ENCODE measurements around the gene EEF1A2. TPM values are rescaled to one million over a fixed set of nuclear protein-coding genes. Genes with fewer than 3 reads are reported as not detected.

The EEF1A2 gene
- polyA plus RNA-seq, 2 of the 4 experiments (the other 2 are of a cell fraction) = 16.3 to 129 TPM

DNA sequence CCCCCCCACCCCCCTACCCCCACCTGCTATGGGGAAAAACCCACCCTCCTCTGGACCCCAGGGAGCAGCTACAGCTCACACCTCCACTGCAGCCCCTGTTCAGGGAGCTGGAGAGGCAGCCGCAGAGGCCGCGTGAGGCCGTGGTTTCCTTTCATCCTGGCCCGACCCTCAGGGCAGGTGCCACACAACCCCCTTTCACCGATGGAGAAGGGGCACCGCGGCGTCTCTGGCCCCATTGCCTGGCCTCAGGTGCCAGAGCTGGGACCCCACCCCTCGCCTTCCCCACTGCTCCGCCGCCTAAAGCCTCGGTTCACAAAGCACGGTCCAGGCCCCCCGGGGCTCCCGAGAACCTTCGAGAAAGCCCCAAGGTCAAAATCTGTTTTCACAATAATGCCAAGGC is 14.6 kb downstream of the EEF1A2 start:
- 91% methylated on average over 15 of the region's 17 CpGs for WGBS (ENCODE audit: missing lambda C conversion rate)
- POLR2A ChIA-PET = interaction anchor here (1.1 kb wide), 1 partner anchor 37 kb away, joined by 4 read pairs; the partner anchor contains the start of gene PPDPF
- CTCF ChIA-PET = interaction anchor here (0.6 to 5.6 kb wide), 7 partner anchors 12 to 515 kb away, joined by 3 to 40 read pairs (median 4); no protein-coding TSS in a partner anchor

DNA sequence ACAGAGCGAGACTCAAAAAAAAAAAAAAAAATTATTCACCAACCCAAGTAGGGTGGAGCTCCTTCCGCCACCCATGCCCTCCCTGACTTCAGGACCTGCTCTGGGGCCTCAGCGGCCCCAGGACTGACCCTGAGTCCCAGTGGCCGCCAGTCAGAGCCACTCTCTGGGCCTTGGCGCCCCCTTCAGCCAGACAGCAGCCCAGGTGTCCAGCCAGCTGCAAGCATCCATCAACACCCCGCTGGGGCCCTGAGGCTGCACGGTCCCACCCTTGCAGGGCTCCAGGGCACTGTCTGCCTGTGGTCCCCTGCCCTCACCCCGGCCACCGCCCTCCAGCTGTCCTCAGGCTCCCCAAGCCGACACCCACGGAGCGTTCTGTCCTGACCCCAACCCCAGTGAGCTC is 15.0 kb downstream of the EEF1A2 start:
- Histone ChIP-seq H3K4me3 (no peak overlapping the region), H3K4me2 (peak overlapping the region; percentile 48), H3K9me3 (no peaks in the 10 kb centered on the region), H3K27ac (no peak overlapping the region), H3K4me1 (peaks cover 16% of the 10 kb centered on the region; the same call in 2 of the 3 replicates)
- FAIRE-seq (no peak), ATAC-seq (peak; percentile 11 to 46; a peak in 4 of 6 replicates), DNase-seq (ENCODE audit: low read depth in 1 of 2, low spot score in 1 of 2) (no peak)
- WGBS (ENCODE audit: missing lambda C conversion rate) = 71% methylated on average over 9 of the region's 12 CpGs
- no peak for TF ChIP-seq SREBF2 (IDR thresholded peaks at IDR 0.05)
- no peak for TF ChIP-seq JUN (IDR thresholded peaks at IDR 0.05)
- no peak for TF ChIP-seq EHMT2 (IDR thresholded peaks at IDR 0.05; ENCODE audit: low read depth)
- TF ChIP-seq POLR2AphosphoS2 (conservative IDR thresholded peaks at IDR 0.05; ENCODE audit: low read length) = no peak
- TF ChIP-seq POLR2A (IDR thresholded peaks at IDR 0.05; ENCODE audit: low read length) = no peak
- TF ChIP-seq, protein P1, sequence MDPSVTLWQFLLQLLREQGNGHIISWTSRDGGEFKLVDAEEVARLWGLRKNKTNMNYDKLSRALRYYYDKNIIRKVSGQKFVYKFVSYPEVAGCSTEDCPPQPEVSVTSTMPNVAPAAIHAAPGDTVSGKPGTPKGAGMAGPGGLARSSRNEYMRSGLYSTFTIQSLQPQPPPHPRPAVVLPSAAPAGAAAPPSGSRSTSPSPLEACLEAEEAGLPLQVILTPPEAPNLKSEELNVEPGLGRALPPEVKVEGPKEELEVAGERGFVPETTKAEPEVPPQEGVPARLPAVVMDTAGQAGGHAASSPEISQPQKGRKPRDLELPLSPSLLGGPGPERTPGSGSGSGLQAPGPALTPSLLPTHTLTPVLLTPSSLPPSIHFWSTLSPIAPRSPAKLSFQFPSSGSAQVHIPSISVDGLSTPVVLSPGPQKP (IDR thresholded peaks at IDR 0.05; ENCODE audit: low read depth, low read length) = no peak
- TF ChIP-seq KDM1A (IDR thresholded peaks at IDR 0.05; ENCODE audit: low read depth) = no peak
- TF ChIP-seq FOSB (CRISPR knock-in tag; IDR thresholded peaks at IDR 0.05) = no peak
- TF ChIP-seq RCOR1 (IDR thresholded peaks at IDR 0.05; ENCODE audit: low read depth, low read length) = no peak
- no peak for TF ChIP-seq HOXB13 (CRISPR knock-in tag; IDR thresholded peaks at IDR 0.05; ENCODE audit: low read depth)
- TF ChIP-seq, protein P2, sequence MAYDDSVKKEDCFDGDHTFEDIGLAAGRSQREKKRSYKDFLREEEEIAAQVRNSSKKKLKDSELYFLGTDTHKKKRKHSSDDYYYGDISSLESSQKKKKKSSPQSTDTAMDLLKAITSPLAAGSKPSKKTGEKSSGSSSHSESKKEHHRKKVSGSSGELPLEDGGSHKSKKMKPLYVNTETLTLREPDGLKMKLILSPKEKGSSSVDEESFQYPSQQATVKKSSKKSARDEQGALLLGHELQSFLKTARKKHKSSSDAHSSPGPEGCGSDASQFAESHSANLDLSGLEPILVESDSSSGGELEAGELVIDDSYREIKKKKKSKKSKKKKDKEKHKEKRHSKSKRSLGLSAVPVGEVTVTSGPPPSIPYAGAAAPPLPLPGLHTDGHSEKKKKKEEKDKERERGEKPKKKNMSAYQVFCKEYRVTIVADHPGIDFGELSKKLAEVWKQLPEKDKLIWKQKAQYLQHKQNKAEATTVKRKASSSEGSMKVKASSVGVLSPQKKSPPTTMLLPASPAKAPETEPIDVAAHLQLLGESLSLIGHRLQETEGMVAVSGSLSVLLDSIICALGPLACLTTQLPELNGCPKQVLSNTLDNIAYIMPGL (CRISPR knock-in tag; IDR thresholded peaks at IDR 0.05; ENCODE audit: borderline replicate concordance) = no peak
- no peak for TF ChIP-seq ESRRA (IDR thresholded peaks at IDR 0.05; ENCODE audit: borderline replicate concordance, low read length)
- TF ChIP-seq, protein P3, sequence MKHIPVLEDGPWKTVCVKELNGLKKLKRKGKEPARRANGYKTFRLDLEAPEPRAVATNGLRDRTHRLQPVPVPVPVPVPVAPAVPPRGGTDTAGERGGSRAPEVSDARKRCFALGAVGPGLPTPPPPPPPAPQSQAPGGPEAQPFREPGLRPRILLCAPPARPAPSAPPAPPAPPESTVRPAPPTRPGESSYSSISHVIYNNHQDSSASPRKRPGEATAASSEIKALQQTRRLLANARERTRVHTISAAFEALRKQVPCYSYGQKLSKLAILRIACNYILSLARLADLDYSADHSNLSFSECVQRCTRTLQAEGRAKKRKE (CRISPR knock-in tag; IDR thresholded peaks at IDR 0.05; ENCODE audit: low read depth) = no peak
- no peak for TF ChIP-seq EHF (CRISPR knock-in tag; IDR thresholded peaks at IDR 0.05)
- ChIA-PET CTCF (interaction anchor here (0.6 to 5.6 kb wide), 5 partner anchors 13 to 492 kb away, joined by 3 to 40 read pairs (median 4); no protein-coding TSS in a partner anchor), POLR2A (interaction anchor here (0.6 to 1.1 kb wide), 2 partner anchors 37 to 1488 kb away, joined by 4 to 8 read pairs; partner anchors contain the start of gene PPDPF)

More for the DNA sequence above, 14.6 kb downstream of the EEF1A2 start:
- TF ChIP-seq, protein P1 (IDR thresholded peaks at IDR 0.05; ENCODE audit: low read depth, low read length) = no peak
- TF ChIP-seq, protein P4, sequence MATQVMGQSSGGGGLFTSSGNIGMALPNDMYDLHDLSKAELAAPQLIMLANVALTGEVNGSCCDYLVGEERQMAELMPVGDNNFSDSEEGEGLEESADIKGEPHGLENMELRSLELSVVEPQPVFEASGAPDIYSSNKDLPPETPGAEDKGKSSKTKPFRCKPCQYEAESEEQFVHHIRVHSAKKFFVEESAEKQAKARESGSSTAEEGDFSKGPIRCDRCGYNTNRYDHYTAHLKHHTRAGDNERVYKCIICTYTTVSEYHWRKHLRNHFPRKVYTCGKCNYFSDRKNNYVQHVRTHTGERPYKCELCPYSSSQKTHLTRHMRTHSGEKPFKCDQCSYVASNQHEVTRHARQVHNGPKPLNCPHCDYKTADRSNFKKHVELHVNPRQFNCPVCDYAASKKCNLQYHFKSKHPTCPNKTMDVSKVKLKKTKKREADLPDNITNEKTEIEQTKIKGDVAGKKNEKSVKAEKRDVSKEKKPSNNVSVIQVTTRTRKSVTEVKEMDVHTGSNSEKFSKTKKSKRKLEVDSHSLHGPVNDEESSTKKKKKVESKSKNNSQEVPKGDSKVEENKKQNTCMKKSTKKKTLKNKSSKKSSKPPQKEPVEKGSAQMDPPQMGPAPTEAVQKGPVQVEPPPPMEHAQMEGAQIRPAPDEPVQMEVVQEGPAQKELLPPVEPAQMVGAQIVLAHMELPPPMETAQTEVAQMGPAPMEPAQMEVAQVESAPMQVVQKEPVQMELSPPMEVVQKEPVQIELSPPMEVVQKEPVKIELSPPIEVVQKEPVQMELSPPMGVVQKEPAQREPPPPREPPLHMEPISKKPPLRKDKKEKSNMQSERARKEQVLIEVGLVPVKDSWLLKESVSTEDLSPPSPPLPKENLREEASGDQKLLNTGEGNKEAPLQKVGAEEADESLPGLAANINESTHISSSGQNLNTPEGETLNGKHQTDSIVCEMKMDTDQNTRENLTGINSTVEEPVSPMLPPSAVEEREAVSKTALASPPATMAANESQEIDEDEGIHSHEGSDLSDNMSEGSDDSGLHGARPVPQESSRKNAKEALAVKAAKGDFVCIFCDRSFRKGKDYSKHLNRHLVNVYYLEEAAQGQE (IDR thresholded peaks at IDR 0.05) = no peak
- TF ChIP-seq ZC3H11A (IDR thresholded peaks at IDR 0.05) (no peak), NFE2L2 (conservative IDR thresholded peaks at IDR 0.05; ENCODE audit: low read length) (no peak), HOXB13 (CRISPR knock-in tag; IDR thresholded peaks at IDR 0.05; ENCODE audit: low read depth) (no peak), KDM5A (IDR thresholded peaks at IDR 0.05) (no peak), EHF (CRISPR knock-in tag; IDR thresholded peaks at IDR 0.05) (no peak), POLR2A (IDR thresholded peaks at IDR 0.05; ENCODE audit: low read length) (no peak), RARB (CRISPR knock-in tag; IDR thresholded peaks at IDR 0.05) (no peak), EHMT2 (IDR thresholded peaks at IDR 0.05; ENCODE audit: low read depth) (no peak), CHD2 (IDR thresholded peaks at IDR 0.05; ENCODE audit: low read length, partially characterized antibody) (no peak), PHF8 (IDR thresholded peaks at IDR 0.05; ENCODE audit: borderline replicate concordance, low read depth) (no peak)
- H3K4me3 ChIP-seq = no peak overlapping the region
- H3K4me1 ChIP-seq = peaks cover 16% of the 10 kb centered on the region; the same call in 2 of the 3 replicates
- no peak for DNase-seq (ENCODE audit: low read depth in 1 of 2, low spot score in 1 of 2)
- no peak overlapping the region for H3K27ac ChIP-seq
- ATAC-seq = no peak
- no peak for FAIRE-seq
- no peaks in the 10 kb centered on the region for H3K9me3 ChIP-seq
- H3K4me2 ChIP-seq = no peak overlapping the region
